Measurements from ENCODE around the gene RNF213. TPM values are rescaled to one million over a fixed set of nuclear protein-coding genes. Genes with fewer than 3 reads are reported as not detected.

The RNF213 gene
- total and polyA plus RNA-seq, 10 of the 15 experiments (the other 5 are each of a cell fraction or from before 2014, with no cell fraction given) = 18.6 to 145 (median 65.8) TPM

- no peak; the same call in 1 of the 2 replicates for TF ChIP-seq ZBTB40 (IDR thresholded peaks at IDR 0.05; ENCODE audit: borderline replicate concordance)
- TF ChIP-seq ATF3 (IDR thresholded peaks at IDR 0.05; ENCODE audit: borderline replicate concordance, extremely low read depth, low read depth, low read length) = no peak
- no peak for TF ChIP-seq CBX3 (IDR thresholded peaks at IDR 0.05; ENCODE audit: borderline replicate concordance, low read depth)
- TF ChIP-seq CEBPZ (IDR thresholded peaks at IDR 0.05; ENCODE audit: low read depth, low read length) = no peak
- peak; percentile 30 for TF ChIP-seq NR2F1 (conservative IDR thresholded peaks at IDR 0.05)
- no peak for TF ChIP-seq CEBPB (IDR thresholded peaks at IDR 0.05; ENCODE audit: borderline replicate concordance in 1 of 2, low read depth in 2 of 2, low read length in 2 of 2)
- no peak for TF ChIP-seq TCF3 (IDR thresholded peaks at IDR 0.05; ENCODE audit: borderline replicate concordance, insufficient read depth, low read depth, low read length)
- no peak for TF ChIP-seq NFXL1 (IDR thresholded peaks at IDR 0.05; ENCODE audit: borderline replicate concordance)
- TF ChIP-seq POLR2A (IDR thresholded peaks at IDR 0.05; ENCODE audit: low read depth, low read length) = no peak
- no peak for TF ChIP-seq NKRF (conservative IDR thresholded peaks at IDR 0.05)
- TF ChIP-seq ZNF384 (IDR thresholded peaks at IDR 0.05; ENCODE audit: borderline replicate concordance, low read depth, low read length) = no peak
- peak; percentile 55; the same call in 1 of the 2 replicates for TF ChIP-seq POLR2AphosphoS5 (IDR thresholded peaks at IDR 0.05; ENCODE audit: low read length)
- no peak for TF ChIP-seq CREM (IDR thresholded peaks at IDR 0.05; ENCODE audit: low read depth)
- no peak for TF ChIP-seq YBX1 (IDR thresholded peaks at IDR 0.05)
- no peak for TF ChIP-seq MTA3 (IDR thresholded peaks at IDR 0.05; ENCODE audit: borderline replicate concordance, low read length)
- no peak for TF ChIP-seq SIN3A (IDR thresholded peaks at IDR 0.05; ENCODE audit: low read depth, low read length)
- no peak for TF ChIP-seq FOXM1 (IDR thresholded peaks at IDR 0.05; ENCODE audit: low read depth, low read length)
- TF ChIP-seq SREBF1 (IDR thresholded peaks at IDR 0.05; ENCODE audit: low read length) = no peak
- TF ChIP-seq SREBF2 (IDR thresholded peaks at IDR 0.05; ENCODE audit: low read length) = no peak
- no peak for TF ChIP-seq NR2C2 (IDR thresholded peaks at IDR 0.05; ENCODE audit: borderline replicate concordance, control insufficient read depth, insufficient read length, low read depth)
- 0 out of 2 replicates have a peak, but pooled peaks have one; percentile 49 for TF ChIP-seq GABPA (IDR thresholded peaks at IDR 0.05; ENCODE audit: low read depth)
- TF ChIP-seq ZBED1 (IDR thresholded peaks at IDR 0.05; ENCODE audit: borderline replicate concordance) = no peak
These were observed 41.5 kb upstream of the RNF213 start (continued) for GRCh38 chr17:80219013-80219762.

Measured in GM12878 (cell line).